MM.1S (cell line): Measurements from ENCODE around the gene PEX26.

Source experiments
- EZH2 ChIP-seq: fragments of 300-600 bp; sonication (generic); optimal IDR thresholded peaks from 2 replicates; pipeline ENCODE3; 2017; ENCODE audit warnings: low read depth, mild to moderate bottlenecking, antibody characterized with exemption, low read length, mixed read lengths
- EZH2phosphoT487 ChIP-seq: fragments of 300-600 bp; sonication (generic); IDR thresholded peaks from 2 replicates; pipeline ENCODE4 v1.6.1; 2018; ENCODE audit warnings: antibody characterized with exemption, low read length
- TF ChIP-seq, protein P1 (sequence below): fragments of 300-600 bp; sonication (generic); IDR thresholded peaks from 2 replicates; pipeline ENCODE4 v1.5.1; 2016; ENCODE audit warnings: antibody characterized with exemption, low read length, mixed read lengths

- TF ChIP-seq, protein P1, sequence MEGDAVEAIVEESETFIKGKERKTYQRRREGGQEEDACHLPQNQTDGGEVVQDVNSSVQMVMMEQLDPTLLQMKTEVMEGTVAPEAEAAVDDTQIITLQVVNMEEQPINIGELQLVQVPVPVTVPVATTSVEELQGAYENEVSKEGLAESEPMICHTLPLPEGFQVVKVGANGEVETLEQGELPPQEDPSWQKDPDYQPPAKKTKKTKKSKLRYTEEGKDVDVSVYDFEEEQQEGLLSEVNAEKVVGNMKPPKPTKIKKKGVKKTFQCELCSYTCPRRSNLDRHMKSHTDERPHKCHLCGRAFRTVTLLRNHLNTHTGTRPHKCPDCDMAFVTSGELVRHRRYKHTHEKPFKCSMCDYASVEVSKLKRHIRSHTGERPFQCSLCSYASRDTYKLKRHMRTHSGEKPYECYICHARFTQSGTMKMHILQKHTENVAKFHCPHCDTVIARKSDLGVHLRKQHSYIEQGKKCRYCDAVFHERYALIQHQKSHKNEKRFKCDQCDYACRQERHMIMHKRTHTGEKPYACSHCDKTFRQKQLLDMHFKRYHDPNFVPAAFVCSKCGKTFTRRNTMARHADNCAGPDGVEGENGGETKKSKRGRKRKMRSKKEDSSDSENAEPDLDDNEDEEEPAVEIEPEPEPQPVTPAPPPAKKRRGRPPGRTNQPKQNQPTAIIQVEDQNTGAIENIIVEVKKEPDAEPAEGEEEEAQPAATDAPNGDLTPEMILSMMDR = no peak
- TF ChIP-seq EZH2 (no peak), EZH2phosphoT487 (no peak)
Observed at GRCh38 chr22:18059991-18060390, 17.8 kb upstream of the PEX26 start.
